ENCODE measurements around the gene SAFB.

GRCh38 chr19:5603626-5604025 lies 19.3 kb upstream of the SAFB start:
- TF ChIP-seq CTCF (IDR thresholded peaks at IDR 0.05) (no peak), POLR2AphosphoS5 (IDR thresholded peaks at IDR 0.05; ENCODE audit: low read depth, low read length) (no peak), TCF7L2 (IDR thresholded peaks at IDR 0.05; ENCODE audit: low read depth, low read length) (no peak)

Measured in Panc1 (cell line).